ENCODE data around the gene PTCH1.

- TF ChIP-seq EGR1 (IDR thresholded peaks at IDR 0.05; ENCODE audit: low read depth in 2 of 2) (no peak), YY1 (IDR thresholded peaks at IDR 0.05) (no peak)
Observed at GRCh38 chr9:95459851-95460517, 56.8 kb downstream of the PTCH1 start.
